Panc1 (cell line): ENCODE measurements around the gene SH3PXD2B.

Experiments
- CTCF ChIP-seq: fragments of 450-650 bp; IDR thresholded peaks from 2 replicates; pipeline ENCODE4 v1.5.1; 2017; ENCODE audit warnings: mild to moderate bottlenecking
- POLR2AphosphoS5 ChIP-seq: IDR thresholded peaks from 2 replicates; pipeline ENCODE4 v1.6.1; 2012; ENCODE audit warnings: mild to moderate bottlenecking, low read depth, low read length, moderate library complexity
- REST ChIP-seq, 2 experiments: IDR thresholded peaks; 2 replicates each; pipeline ENCODE4 v1.6.1; 2011 to 2012; ENCODE audit warnings: low read depth in 2 of 2, control low read depth in 1 of 2, low read length in 1 of 2, mild to moderate bottlenecking in 1 of 2, moderate library complexity in 1 of 2; ENCODE audit not compliant: insufficient read depth in 1 of 2

GRCh38 chr5:172371684-172372083 is 82.6 kb downstream of the SH3PXD2B start:
- no peak for TF ChIP-seq CTCF
- no peak for TF ChIP-seq POLR2AphosphoS5
- TF ChIP-seq REST (IDR thresholded peaks at IDR 0.05; ENCODE audit: insufficient read depth in 1 of 2, low read depth in 2 of 2, low read length in 1 of 2): no peak
